HG02973 (cell line): ENCODE results near the gene PDLIM5.

ENCODE experiments used
- ATAC-seq: cut with Tn5 transposase; IDR thresholded peaks from one replicate; pipeline ENCODE4 v1.9.1; 2021; ENCODE audit warnings: moderate library complexity; ENCODE audit not compliant: unreplicated experiment

The PDLIM5 gene

DNA sequence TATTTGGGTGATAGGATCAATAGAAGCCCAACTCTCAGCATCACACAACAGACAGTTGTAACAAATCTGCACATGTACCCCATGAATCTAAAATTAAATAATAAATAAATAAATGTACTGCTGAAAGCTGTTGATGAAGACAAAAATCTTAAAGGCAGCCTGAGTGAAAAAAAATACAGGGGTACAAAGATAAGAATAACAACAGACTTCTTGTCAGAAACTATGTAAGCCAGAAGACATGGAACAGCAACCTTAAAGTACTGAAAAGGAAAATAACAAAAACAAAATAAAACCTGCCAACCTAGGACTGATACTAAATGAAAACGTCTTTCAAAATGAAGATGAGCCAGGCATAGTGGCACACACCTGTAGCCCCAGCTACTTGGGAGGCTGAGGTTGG is 25.0 kb upstream of the PDLIM5 start:
- ATAC-seq: no peak

DNA sequence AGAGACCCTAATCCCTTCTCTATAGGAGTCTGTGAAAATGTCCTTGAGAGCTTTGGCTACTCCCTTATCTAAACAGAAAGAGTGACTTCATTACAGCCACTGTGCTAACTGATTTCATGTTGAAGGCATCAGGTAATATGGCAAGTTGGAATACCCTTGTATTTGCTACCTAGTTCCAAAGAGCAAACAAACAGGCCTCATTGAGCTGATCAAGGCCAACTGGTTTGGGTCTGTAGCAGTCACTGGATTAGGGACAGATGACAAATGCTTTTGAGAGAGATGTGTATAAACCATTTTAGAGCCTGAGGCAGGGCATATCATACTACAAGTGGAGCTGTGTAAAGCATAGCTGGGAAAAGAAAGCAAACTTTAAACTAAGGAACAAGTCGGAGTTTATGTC is 22.9 kb upstream of the PDLIM5 start:
- ATAC-seq: no peak

DNA sequence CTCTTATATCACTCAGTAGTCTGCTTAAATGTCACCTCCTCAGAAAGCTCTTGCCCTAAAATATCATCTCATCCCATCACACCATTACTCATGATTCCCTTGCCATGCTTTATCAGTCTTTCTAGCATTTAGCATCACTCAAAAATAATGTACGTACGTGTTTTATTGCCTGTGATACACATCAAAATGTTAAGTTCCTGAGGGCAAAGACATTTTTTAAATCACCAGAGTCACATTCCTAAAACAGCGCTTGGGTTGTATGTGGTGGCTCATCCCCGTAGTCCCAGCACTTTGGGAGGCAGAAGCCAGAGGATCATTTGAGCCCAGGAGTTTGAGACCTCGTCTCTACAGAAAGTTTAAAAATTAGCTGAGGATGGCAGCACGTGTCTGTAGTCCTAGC is 21.3 kb upstream of the PDLIM5 start:
- no peak for ATAC-seq

DNA sequence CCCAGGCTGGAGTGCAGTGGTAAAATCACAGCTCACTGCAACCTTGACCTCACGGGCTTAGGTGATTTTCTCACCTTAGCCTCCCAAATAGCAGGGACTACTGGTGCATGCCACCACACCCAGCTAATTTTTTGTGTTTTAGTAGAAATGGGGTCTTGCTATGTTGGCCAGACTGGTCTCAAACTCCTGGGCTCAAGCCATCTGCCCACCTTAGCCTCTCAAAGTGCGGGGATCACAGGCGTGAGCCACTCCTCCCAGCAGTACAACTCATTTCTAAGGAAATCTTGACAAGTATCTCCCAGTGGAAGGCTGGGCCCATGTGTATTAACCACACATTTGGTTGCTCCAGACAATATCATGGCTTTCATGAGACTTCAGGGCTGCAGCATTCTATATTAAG is 20.4 kb upstream of the PDLIM5 start:
- ATAC-seq: no peak

DNA sequence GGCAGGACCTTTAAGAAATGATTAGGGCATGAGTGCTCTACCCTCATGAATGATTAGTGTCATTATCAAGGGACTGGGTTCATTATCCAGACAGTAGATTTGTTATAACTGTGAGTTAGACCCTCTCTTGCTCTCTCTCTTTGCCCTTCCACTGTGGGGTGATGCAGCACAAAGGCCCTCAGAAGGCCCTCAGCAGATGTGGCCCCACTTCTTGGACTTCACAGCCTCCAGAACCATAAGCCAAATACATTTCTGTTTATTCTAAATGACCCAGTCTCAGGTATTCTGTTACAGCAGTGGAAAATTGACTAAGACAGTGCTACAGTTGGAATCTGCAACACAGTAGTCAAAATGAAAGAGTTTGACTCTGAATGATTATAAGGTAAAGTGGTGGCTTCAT is 17.2 kb upstream of the PDLIM5 start:
- ATAC-seq: no peak

GRCh38 chr4:94435874-94436273 is 15.9 kb upstream of the PDLIM5 start:
- no peak for ATAC-seq

DNA sequence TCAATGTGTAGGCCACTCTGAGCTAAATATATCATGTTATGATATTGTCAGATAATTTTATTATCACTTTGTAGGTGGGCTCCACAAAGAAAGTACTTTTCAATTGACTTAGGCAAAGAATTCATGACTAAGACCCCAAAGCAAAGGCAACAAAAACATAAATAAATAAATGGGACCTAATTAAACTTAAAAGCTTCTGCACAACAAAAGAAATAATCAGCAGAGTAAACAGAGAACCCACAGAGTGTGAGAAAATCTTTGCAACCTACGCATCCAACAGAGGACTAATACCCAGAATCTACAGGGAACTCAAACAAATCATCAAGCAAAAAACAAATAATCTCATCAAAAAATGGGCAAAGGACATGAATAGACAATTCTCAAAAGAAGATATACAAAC is 15.2 kb upstream of the PDLIM5 start:
- ATAC-seq: no peak

DNA sequence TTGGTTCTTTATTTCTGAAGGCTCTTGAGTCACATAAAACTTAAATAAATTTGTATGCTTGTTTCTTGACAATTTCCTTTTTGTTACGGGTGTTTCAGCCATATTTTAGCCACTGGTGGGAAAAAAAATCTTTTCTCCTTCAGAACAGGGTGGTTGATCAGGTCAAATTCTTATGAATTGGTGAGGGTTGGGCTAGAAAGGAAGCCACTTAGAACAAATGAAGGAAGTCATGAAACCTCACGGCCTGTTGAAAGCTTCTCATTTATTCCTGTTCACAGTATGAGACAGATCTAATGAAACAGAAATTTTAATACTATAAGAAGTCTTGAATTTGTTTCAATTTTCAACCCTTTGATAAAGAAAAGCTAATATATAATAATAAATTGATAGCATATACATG is 12.1 kb upstream of the PDLIM5 start:
- ATAC-seq: no peak

DNA sequence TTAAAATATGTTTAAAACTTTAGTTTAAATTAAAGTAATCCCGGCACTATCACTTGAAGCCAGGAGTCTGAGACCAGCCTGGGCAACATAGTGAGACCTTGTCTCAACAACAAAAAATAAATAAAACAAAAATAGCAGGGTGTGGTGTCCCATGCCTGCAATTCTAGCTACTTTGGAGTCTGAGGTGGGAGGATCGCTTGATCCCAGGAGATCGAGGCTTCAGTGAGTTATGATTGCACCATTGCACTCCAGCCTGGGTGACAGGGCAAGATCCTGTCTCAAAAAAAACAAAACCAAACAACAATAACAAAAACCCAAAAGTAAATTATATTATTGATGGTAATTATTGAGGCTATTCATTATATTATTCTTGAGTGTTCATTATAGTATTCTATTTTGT is 9.9 kb upstream of the PDLIM5 start:
- no peak for ATAC-seq

DNA sequence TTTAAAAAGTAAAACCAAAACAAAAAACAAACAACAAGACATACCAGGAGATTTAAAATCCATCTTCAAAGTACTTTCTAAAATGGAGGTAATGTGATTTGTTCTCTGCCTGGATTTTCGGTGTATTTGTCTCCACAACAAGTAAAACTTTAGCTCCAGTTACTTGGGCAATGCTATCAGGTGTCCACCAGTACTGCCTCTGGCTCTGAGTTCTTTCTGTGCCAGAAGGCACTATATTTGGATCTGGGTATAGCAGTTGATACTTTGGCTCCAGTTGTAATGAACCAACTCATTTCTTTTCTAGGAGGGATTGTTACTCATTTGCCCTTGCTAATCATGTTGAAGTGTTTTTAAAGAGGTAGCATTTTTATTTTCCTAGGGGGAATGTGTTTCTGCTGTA is 9.5 kb upstream of the PDLIM5 start:
- no peak for ATAC-seq

DNA sequence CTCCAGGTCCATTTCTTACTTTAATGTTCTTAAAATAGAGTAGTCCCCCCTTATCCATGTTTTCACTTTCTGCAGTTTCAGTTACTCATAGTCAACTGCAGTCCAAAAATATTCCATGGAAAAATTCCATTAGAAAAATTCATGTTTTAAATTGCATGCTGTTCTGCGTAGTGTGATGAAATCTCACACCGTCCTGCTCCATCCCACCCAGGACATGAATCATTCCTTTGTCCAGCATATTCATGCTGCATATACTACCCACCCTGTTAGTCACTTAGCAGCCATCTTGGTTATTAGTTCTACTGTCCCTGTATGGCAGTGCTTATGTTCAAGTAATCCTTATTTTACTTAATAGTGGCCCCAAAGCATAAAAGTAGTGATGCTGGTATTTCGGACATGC is 5.4 kb upstream of the PDLIM5 start:
- ATAC-seq: no peak

DNA sequence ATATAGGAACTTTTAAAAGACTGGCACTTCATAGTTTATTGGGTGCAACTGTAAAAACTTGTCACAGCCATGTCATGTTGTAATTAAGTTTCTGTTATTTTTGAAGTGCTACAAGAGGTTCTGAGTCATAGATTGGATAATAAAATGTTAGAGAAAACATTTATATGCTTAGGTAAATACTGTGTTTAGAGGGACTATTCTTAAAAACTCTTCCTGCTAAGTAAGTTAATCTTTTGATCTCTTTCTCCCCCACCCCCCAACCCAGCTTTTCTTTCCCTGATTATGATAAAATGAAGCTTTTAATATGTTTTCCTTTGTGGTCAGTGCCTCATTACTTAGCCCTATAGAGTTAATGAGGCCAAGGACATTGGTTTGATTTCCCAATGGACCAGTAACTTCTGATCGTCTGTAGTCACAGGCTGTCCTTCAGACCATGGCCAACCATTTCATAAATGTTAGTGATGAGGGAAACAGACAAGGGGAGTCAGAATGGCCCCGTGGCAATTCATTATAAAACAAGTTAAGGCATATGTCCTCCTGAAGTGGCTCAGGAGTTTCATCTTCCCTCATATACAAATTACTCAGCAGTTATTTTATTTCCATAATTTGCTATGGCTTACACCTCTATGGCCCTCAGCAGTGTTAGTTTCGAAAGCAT is 3.9 kb upstream of the PDLIM5 start:
- ATAC-seq: no peak

DNA sequence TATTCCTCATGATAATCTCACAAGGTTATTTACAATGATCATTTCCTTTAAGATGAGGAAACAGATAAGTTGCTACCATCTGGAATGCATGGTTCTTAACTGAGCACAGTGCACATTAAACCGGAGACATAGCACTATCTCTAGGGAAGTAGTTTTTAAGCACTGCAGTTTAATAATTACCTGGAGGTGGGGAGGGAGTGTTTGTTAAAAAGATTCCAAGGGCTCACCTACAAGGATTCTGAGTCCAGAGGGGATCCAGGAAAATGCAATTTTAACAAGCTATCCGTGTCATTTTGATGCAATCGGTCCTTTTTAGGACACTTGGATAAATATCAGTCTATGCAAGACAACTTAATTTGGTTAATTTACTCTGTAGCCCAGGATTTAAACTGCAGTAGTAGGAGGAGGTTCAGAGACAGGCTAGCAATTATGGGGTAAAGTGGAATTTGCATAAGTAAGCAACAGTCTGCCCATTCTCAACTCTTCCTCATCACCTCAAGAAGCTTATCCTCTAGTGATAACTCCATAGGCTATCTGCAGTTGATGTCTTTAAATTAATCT is 2.8 kb upstream of the PDLIM5 start:
- ATAC-seq: no peak

DNA sequence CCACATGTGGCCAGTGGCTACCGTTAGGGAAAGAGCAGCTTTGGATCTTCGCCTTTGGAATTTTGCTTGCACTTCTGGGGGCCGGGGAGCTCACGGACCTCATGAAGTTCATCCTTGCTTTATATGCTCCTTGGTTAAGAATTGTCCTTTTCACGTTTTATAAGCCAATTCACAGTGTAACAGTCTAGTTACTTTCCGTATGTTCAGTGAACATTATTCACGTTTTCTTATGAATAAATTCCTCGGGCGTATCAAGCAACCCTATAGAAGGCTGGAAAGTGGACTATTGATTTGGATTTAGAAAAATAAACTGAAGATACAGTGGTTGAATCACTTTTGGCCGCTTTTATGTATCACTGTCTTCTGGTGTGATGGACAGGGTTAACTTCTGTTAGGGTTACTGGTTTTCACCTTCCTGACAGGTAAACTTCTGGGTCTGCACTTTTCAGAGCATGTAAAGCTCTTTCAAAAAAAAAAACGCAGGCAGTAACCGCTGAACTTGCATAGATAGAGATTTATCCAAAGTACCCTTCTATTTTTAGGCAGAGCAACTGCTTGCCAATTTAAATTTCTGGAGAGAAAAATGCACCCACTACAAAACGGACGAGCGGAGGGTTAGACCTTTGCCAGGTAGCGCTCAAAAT is 569 bp upstream of the PDLIM5 start:
- no peak for ATAC-seq

DNA sequence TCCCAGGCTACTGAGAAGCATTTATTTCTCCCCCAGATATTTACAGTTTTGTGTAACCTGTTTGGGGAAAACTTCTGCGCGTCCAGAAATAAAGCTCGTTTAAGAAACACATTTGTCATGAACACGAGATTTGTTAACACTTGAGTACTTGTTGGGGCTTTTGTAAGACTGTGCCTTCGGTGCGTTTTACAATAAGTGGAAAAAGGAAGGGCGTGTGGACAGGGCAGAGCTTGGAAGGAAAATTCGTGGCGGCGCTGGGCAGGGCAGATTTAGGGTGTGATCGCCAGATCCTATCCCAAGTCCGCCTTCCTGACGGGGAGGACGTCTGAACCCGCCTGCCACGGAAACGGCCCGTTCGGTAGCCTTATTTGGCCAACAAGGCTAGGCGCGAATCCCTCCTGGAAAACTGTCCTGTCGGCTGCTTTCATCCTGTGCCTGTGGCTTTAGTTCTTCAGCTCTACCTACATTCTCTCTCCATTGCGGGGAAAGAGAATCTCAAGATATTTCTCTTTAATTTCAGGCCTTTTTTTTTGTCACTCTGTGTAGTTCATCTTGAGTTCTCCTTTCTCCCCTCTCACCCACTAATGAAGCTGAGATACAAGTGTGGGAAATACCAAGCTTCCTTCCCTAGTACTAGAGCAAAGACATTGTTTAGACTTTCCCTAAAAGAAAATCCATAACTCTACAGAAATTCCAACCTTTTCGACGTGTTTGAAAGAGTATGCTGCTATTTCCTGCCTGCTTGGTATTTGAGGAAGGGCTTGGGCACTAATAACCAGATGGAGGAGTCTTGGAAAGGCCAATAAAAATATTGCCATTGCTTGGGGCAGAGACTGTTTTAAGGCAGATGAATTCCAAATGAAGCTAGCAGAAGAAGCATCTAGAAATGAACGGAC is 982 bp downstream of the PDLIM5 start:
- ATAC-seq: peak; percentile 10

DNA sequence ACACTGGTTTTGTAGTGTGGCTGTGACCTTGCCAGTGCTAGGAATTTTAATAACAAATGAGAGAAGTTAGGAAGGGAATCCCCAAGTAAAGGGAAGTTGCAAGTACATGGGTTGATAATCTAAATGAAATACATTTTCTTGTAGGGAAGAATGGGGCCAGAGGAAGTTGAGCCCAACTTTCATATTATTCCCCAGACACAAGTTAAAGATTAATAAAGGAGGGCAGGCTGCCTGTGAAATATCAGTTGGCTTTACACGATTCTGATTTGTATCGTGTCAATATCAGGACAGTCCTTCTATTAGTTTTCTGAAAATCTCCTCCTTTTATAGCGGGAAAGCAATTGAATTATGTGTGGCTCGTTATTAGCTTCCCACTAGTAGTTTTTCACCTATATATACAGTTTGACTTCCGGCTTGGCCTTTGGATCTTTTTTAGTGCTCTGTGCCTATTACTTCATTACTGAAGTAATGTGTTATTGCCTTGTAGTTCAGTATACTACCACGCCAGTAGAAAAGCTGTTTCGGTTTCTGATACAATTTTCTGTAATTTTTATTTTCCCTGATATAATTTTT is 1.7 kb downstream of the PDLIM5 start:
- no peak for ATAC-seq

DNA sequence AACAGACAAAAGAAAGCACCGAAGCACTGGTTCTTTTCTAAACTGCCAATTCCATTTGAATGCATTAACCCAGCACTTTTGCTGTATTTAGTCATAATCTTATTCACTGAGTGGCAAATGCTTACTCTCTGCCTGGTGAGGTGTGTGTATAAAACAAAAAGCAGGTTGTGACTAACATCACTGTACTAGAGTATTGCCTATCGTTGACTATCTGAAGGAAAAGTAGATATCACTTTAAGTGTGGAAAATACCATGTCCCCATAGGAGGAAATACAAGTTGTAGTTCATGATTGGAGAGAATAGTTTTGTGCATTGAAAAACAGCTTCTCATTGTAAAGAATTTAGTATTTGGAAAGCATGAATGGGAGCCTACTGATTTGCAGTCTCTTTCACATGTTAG is 2.7 kb downstream of the PDLIM5 start:
- no peak for ATAC-seq

DNA sequence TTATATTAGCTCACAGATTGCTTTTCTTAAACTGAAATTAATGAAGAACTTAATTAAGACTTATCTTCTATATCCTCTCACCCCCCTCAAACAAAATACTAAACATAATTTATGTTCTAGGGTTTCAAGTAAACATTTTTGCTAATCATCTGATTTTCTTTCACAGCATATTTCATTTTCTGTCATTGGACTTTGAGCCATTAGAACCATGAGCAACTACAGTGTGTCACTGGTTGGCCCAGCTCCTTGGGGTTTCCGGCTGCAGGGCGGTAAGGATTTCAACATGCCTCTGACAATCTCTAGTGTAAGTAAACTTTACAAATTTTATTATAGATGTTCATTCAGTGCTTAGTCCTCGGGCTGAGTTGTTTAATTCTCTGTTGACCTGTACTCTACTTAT is 3.3 kb downstream of the PDLIM5 start:
- no peak for ATAC-seq

DNA sequence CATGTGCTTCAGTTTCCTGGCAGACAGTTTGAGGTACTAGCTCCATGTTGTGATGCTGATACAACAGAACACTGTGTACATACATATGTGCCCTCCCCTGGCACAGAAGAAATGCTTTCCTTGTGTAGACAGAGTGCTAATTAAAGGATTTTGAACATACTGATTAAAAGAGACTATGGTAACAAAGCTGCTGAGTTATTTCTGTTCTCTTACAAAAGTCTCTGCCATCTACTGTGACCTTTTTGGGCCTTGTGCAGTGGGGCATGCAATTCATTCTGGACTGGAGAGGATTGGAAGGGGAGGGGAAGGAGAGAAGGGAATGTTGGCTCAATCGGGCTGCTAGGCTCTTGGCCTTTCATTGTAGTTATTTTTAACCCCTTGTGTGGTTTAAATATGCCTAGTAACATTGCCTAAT is 6.0 kb downstream of the PDLIM5 start:
- no peak for ATAC-seq

DNA sequence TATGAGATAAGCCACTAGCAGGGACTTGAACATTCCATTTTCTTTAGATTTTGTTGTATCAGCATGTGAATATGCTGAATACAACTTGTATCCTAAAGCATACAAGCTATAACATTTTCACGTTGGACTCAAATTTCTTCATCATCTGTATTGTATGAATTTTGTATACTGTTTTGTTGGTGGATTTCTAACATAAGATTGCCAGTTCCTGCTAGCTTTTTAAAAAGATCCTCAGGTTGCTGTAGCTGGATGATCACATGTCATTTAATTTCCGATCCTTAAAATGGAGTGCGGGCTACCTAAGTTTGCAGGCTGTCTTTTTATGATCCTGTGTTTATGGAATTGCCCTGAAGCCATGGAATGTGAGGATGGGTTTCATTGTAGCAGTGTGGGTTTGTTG is 6.9 kb downstream of the PDLIM5 start:
- no peak for ATAC-seq

- ATAC-seq: no peak
These were observed 7.9 kb downstream of the PDLIM5 start for GRCh38 chr4:94459462-94460161.
